Activated B cell treated with CpG ODN at 0.5 μM for 24 hours (primary cell): ENCODE measurements around the gene MAPKAPK2. TPM values are rescaled to one million over a fixed set of nuclear protein-coding genes. Genes with fewer than 3 reads are reported as not detected.

Source experiments
- ATAC-seq: fragments of 200-7000 bp; cut with Tn5 transposase; one replicate; pipeline ENCODE4 v1.10.0; 2021; ENCODE audit warnings: low read depth, mild to moderate bottlenecking, moderate library complexity
- CTCF ChIA-PET: fragments of 350-600 bp; sonication (Branson Sonifier 250); formaldehyde crosslinking; loops from one replicate; lab custom pipeline; 2021; ENCODE audit warnings: antibody characterized with exemption; lab: Charles Lee
- POLR2A ChIA-PET: fragments of 350-600 bp; sonication (Branson Sonifier 250); formaldehyde crosslinking; loops from one replicate; lab custom pipeline; 2021; ENCODE audit warnings: antibody characterized with exemption; lab: Charles Lee
- DNase-seq: peaks from one replicate; pipeline ENCODE4 v3.0.0; 2022
- H3K27ac Mint-ChIP-seq: one replicate; pipeline ENCODE4 v1.8.0; 2020; ENCODE audit warnings: mixed read lengths
- H3K27me3 Mint-ChIP-seq: one replicate; pipeline ENCODE4 v1.8.0; 2021; ENCODE audit warnings: mixed read lengths
- H3K36me3 Mint-ChIP-seq: one replicate; pipeline ENCODE4 v1.8.0; 2021; ENCODE audit warnings: low read depth, mixed read lengths
- H3K4me1 Mint-ChIP-seq: one replicate; pipeline ENCODE4 v1.8.0; 2021; ENCODE audit warnings: mixed read lengths
- H3K4me3 Mint-ChIP-seq: one replicate; pipeline ENCODE4 v1.8.0; 2020; ENCODE audit warnings: mild to moderate bottlenecking, mixed read lengths
- H3K9me3 Mint-ChIP-seq: one replicate; pipeline ENCODE4 v1.8.0; 2020; ENCODE audit warnings: mixed read lengths
- intact Hi-C: fragments of 100-400 bp; cut with micrococcal nuclease; formaldehyde crosslinking; loops from one replicate; pipeline ENCODE4 v1.15.1; 2024
- total RNA-seq: library from RNA; stranded (reverse); gene quantifications from 2 replicates; pipeline ENCODE4 v1.2.3, GENCODE V29; 2022
- TF ChIP-seq, protein P1 (sequence below): fragments of 200-600 bp; IDR thresholded peaks from one replicate; pipeline ENCODE4 v1.8.0; 2022; ENCODE audit warnings: antibody characterized with exemption, mild to moderate bottlenecking

The MAPKAPK2 gene
- total RNA-seq, 1 donor from 2014 or later = 72.1 TPM

DNA sequence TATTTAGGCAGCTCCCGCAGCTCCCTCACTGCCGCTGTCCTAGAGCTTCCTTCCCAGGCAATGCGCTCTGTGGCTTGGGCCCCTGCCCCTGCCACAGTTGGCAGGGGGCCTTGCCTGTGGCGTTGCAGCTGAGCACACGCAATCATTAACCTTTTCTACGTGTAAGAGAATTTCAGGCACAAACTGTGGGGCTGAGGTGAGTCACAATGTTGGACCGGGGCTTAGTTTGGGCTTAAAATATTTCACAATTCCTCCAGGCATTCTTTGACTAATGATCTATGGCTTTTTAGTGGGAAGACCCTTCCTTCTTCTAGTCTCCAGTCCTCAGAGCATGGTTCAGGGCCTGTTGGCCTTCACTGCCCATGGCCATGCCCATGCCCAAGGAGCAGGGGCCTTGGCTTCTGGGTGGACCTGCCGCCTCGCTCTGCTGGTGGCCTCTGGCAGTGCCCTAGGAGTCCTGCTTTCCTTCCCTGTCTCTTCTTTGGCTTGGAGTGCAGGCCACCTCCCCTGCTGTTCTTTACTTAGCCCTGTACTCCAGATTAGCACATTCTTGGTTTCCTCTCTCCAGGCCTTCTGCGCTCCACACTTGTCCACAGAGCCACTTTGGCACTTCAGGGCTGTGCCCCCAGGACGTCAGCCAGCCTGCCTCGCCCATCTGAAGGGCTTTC, 39.2 kb downstream of the MAPKAPK2 start:
- ChIA-PET CTCF (interaction anchor here (0.8 to 6.7 kb wide), 8 partner anchors 11 to 259 kb away, joined by 3 to 60 read pairs (median 6); no protein-coding TSS in a partner anchor), POLR2A (interaction anchor here (0.7 kb wide), 2 partner anchors 42 to 93 kb away, joined by 3 to 5 read pairs; no protein-coding TSS in a partner anchor)
- DNase-seq = no peak
- Mint-ChIP-seq H3K36me3 (peaks cover 7% of the 10 kb centered on the region), H3K27me3 (no peaks in the 10 kb centered on the region), H3K4me1 (peaks cover 60% of the 10 kb centered on the region), H3K4me3 (no peak overlapping the region), H3K9me3 (no peaks in the 10 kb centered on the region), H3K27ac (no peak overlapping the region)
- intact Hi-C loops = no loop called here
- TF ChIP-seq, protein P1, sequence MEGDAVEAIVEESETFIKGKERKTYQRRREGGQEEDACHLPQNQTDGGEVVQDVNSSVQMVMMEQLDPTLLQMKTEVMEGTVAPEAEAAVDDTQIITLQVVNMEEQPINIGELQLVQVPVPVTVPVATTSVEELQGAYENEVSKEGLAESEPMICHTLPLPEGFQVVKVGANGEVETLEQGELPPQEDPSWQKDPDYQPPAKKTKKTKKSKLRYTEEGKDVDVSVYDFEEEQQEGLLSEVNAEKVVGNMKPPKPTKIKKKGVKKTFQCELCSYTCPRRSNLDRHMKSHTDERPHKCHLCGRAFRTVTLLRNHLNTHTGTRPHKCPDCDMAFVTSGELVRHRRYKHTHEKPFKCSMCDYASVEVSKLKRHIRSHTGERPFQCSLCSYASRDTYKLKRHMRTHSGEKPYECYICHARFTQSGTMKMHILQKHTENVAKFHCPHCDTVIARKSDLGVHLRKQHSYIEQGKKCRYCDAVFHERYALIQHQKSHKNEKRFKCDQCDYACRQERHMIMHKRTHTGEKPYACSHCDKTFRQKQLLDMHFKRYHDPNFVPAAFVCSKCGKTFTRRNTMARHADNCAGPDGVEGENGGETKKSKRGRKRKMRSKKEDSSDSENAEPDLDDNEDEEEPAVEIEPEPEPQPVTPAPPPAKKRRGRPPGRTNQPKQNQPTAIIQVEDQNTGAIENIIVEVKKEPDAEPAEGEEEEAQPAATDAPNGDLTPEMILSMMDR = no peak
- no peak for ATAC-seq

DNA sequence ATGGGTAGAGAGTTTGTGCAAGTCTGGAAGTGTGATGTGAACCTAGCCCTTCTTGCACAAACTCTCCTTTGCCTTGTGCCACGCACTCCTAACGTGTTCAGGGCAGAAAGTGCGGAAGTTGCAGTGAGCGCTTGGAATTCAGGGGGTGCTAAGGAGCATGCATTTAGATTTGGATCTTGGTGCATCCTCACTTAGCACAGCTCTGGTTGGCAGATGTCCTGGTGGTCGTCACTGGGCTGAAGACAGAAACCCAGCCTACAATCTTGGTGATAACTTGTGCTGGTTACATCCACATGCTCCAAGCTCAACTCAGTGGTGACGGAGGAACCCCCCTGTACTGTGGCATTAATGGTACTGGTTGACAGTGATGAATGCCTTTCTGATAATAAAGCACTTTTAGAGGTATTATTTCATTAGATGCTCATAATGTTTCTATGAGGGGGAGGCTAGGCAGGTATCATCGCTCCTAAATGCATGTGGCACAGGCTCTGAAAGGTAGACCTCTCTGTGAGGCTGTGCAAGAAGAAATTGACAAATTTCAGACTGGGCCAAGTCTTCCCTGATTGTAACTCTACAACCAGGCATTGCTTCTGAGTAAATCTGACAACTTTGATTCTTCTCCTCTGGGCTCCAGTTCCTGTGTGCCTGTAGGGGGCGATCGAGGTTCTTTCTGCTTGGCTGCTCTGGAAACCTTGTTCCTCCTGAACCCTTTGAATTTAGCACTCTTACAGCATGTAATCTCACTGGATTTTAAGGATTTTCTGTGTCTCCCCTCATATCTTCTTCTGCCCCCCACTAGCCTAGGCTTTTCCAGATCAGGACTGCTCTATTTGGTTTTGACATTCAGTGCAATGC, 40.6 kb downstream of the MAPKAPK2 start:
- TF ChIP-seq, protein P1 = no peak
- ChIA-PET POLR2A (interaction anchor here (0.7 to 1.6 kb wide), 6 partner anchors 18 to 205 kb away, joined by 3 to 5 read pairs (median 4); no protein-coding TSS in a partner anchor), CTCF (interaction anchor here (0.8 to 6.7 kb wide), 29 partner anchors 9 to 257 kb away, joined by 3 to 60 read pairs (median 5); no protein-coding TSS in a partner anchor)
- ATAC-seq (peak; percentile 63), DNase-seq (no peak)
- H3K9me3 Mint-ChIP-seq = no peaks in the 10 kb centered on the region
- peaks cover 48% of the 10 kb centered on the region for H3K4me1 Mint-ChIP-seq
- H3K27ac Mint-ChIP-seq = peak overlapping the region; percentile 63
- H3K4me3 Mint-ChIP-seq = no peak overlapping the region
- H3K36me3 Mint-ChIP-seq = peaks cover 21% of the 10 kb centered on the region
- no peaks in the 10 kb centered on the region for H3K27me3 Mint-ChIP-seq
- intact Hi-C loops = loop anchor here (1.0 to 5.0 kb wide), 2 partner anchors 61 to 352 kb away; no protein-coding TSS in a partner anchor

GRCh38 chr1:206727981-206728696, 43.4 kb downstream of the MAPKAPK2 start:
- no peak overlapping the region for H3K27ac Mint-ChIP-seq
- H3K27me3 Mint-ChIP-seq = no peaks in the 10 kb centered on the region
- no peak overlapping the region for H3K4me3 Mint-ChIP-seq
- TF ChIP-seq, protein P1 = no peak
- ChIA-PET POLR2A (no interaction called here), CTCF (interaction anchor here (0.7 to 6.7 kb wide), 9 partner anchors 14 to 254 kb away, joined by 3 to 60 read pairs (median 7); no protein-coding TSS in a partner anchor)
- peaks cover 39% of the 10 kb centered on the region for H3K4me1 Mint-ChIP-seq
- no peak for DNase-seq
- H3K9me3 Mint-ChIP-seq = no peaks in the 10 kb centered on the region
- intact Hi-C loops = loop anchor here (2.0 to 5.0 kb wide), 3 partner anchors 69 to 349 kb away; no protein-coding TSS in a partner anchor
- peaks cover 44% of the 10 kb centered on the region for H3K36me3 Mint-ChIP-seq
- no peak for ATAC-seq

DNA sequence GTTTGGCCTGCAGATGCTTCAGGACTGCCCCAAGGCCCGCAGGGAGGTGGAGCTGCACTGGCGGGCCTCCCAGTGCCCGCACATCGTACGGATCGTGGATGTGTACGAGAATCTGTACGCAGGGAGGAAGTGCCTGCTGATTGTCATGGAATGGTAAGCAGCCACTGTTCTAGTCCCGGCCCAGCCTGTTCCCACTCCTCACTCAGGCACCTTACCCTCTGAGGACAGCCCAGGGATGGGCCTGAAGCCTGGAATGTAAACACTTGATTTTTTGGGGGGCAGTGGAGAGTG, 43.9 kb downstream of the MAPKAPK2 start:
- Mint-ChIP-seq H3K4me1 (peaks cover 37% of the 10 kb centered on the region), H3K27ac (no peak overlapping the region), H3K36me3 (peaks cover 48% of the 10 kb centered on the region), H3K27me3 (no peaks in the 10 kb centered on the region), H3K9me3 (no peaks in the 10 kb centered on the region), H3K4me3 (no peak overlapping the region)
- POLR2A ChIA-PET = no interaction called here
- intact Hi-C loops = loop anchor here (5.0 kb wide), 1 partner anchor 349 kb away; no protein-coding TSS in a partner anchor
- ATAC-seq (no peak), DNase-seq (no peak)
- TF ChIP-seq, protein P1 = no peak
- CTCF ChIA-PET = interaction anchor here (0.7 to 6.7 kb wide), 6 partner anchors 64 to 253 kb away, joined by 3 to 60 read pairs (median 34); no protein-coding TSS in a partner anchor
